ENCODE results near the gene EFNA4.

EFNA4 gene

GRCh38 chr1:155037043-155037442 lies 26.5 kb upstream of the EFNA4 start:
- Histone ChIP-seq H3K4me3 (ENCODE audit: low read length) (no peak overlapping the region), H3K4me1 (ENCODE audit: control insufficient read depth, insufficient read depth, low read length) (peaks cover 22% of the 10 kb centered on the region), H3K9me3 (ENCODE audit: control insufficient read depth, low read length) (no peaks in the 10 kb centered on the region), H3K9ac (ENCODE audit: low read length) (no peak overlapping the region), H3K36me3 (ENCODE audit: control insufficient read depth, insufficient read depth, low read length) (no peaks in the 10 kb centered on the region), H3K27me3 (ENCODE audit: control insufficient read depth, insufficient read depth, low read length) (no peaks in the 10 kb centered on the region)

GRCh38 chr1:155037851-155038441 lies 25.6 kb upstream of the EFNA4 start:
- no peaks in the 10 kb centered on the region for H3K36me3 ChIP-seq (ENCODE audit: control insufficient read depth, insufficient read depth, low read length)
- no peaks in the 10 kb centered on the region for H3K27me3 ChIP-seq (ENCODE audit: control insufficient read depth, insufficient read depth, low read length)
- H3K9me3 ChIP-seq (ENCODE audit: control insufficient read depth, low read length): no peaks in the 10 kb centered on the region
- peaks cover 29% of the 10 kb centered on the region for H3K4me1 ChIP-seq (ENCODE audit: control insufficient read depth, insufficient read depth, low read length)
- no peak overlapping the region for H3K9ac ChIP-seq (ENCODE audit: low read length)
- H3K4me3 ChIP-seq (ENCODE audit: low read length): no peak overlapping the region

- H3K4me3 ChIP-seq (ENCODE audit: low read length): no peak overlapping the region
- H3K9ac ChIP-seq (ENCODE audit: low read length): peak overlapping the region; percentile 24
- peaks cover 37% of the 10 kb centered on the region for H3K4me1 ChIP-seq (ENCODE audit: control insufficient read depth, insufficient read depth, low read length)
- H3K27me3 ChIP-seq (ENCODE audit: control insufficient read depth, insufficient read depth, low read length): no peaks in the 10 kb centered on the region
- H3K9me3 ChIP-seq (ENCODE audit: control insufficient read depth, low read length): no peaks in the 10 kb centered on the region
- no peaks in the 10 kb centered on the region for H3K36me3 ChIP-seq (ENCODE audit: control insufficient read depth, insufficient read depth, low read length)
These were observed 24.8 kb upstream of the EFNA4 start for GRCh38 chr1:155038602-155039307.

- Histone ChIP-seq H3K9me3 (ENCODE audit: control insufficient read depth, low read length) (no peaks in the 10 kb centered on the region), H3K9ac (ENCODE audit: low read length) (peak overlapping the region; percentile 24), H3K4me1 (ENCODE audit: control insufficient read depth, insufficient read depth, low read length) (peaks cover 43% of the 10 kb centered on the region), H3K27me3 (ENCODE audit: control insufficient read depth, insufficient read depth, low read length) (no peaks in the 10 kb centered on the region), H3K4me3 (ENCODE audit: low read length) (no peak overlapping the region), H3K36me3 (ENCODE audit: control insufficient read depth, insufficient read depth, low read length) (no peaks in the 10 kb centered on the region)
These were observed 24.3 kb upstream of the EFNA4 start for GRCh38 chr1:155039308-155039669.

GRCh38 chr1:155040358-155041093 lies 23.0 kb upstream of the EFNA4 start:
- Histone ChIP-seq H3K27me3 (ENCODE audit: control insufficient read depth, insufficient read depth, low read length) (no peaks in the 10 kb centered on the region), H3K4me1 (ENCODE audit: control insufficient read depth, insufficient read depth, low read length) (peaks cover 55% of the 10 kb centered on the region), H3K9me3 (ENCODE audit: control insufficient read depth, low read length) (no peaks in the 10 kb centered on the region), H3K36me3 (ENCODE audit: control insufficient read depth, insufficient read depth, low read length) (no peaks in the 10 kb centered on the region), H3K4me3 (ENCODE audit: low read length) (no peak overlapping the region), H3K9ac (ENCODE audit: low read length) (no peak overlapping the region)

- no peaks in the 10 kb centered on the region for H3K36me3 ChIP-seq (ENCODE audit: control insufficient read depth, insufficient read depth, low read length)
- H3K4me1 ChIP-seq (ENCODE audit: control insufficient read depth, insufficient read depth, low read length): peaks cover 50% of the 10 kb centered on the region
- H3K27me3 ChIP-seq (ENCODE audit: control insufficient read depth, insufficient read depth, low read length): no peaks in the 10 kb centered on the region
- peak overlapping the region; percentile 45 for H3K9ac ChIP-seq (ENCODE audit: low read length)
- no peak overlapping the region for H3K4me3 ChIP-seq (ENCODE audit: low read length)
- no peaks in the 10 kb centered on the region for H3K9me3 ChIP-seq (ENCODE audit: control insufficient read depth, low read length)
These were observed 20.8 kb upstream of the EFNA4 start for GRCh38 chr1:155042789-155043188.

GRCh38 chr1:155043301-155043702 lies 20.2 kb upstream of the EFNA4 start:
- Histone ChIP-seq H3K9ac (ENCODE audit: low read length) (peak overlapping the region; percentile 45), H3K9me3 (ENCODE audit: control insufficient read depth, low read length) (no peaks in the 10 kb centered on the region), H3K4me1 (ENCODE audit: control insufficient read depth, insufficient read depth, low read length) (peaks cover 45% of the 10 kb centered on the region), H3K36me3 (ENCODE audit: control insufficient read depth, insufficient read depth, low read length) (no peaks in the 10 kb centered on the region), H3K27me3 (ENCODE audit: control insufficient read depth, insufficient read depth, low read length) (no peaks in the 10 kb centered on the region), H3K4me3 (ENCODE audit: low read length) (no peak overlapping the region)

- no peaks in the 10 kb centered on the region for H3K27me3 ChIP-seq (ENCODE audit: control insufficient read depth, insufficient read depth, low read length)
- H3K9ac ChIP-seq (ENCODE audit: low read length): peak overlapping the region; percentile 45
- no peak overlapping the region for H3K4me3 ChIP-seq (ENCODE audit: low read length)
- H3K9me3 ChIP-seq (ENCODE audit: control insufficient read depth, low read length): no peaks in the 10 kb centered on the region
- no peaks in the 10 kb centered on the region for H3K36me3 ChIP-seq (ENCODE audit: control insufficient read depth, insufficient read depth, low read length)
- peaks cover 41% of the 10 kb centered on the region for H3K4me1 ChIP-seq (ENCODE audit: control insufficient read depth, insufficient read depth, low read length)
These were observed 19.7 kb upstream of the EFNA4 start for GRCh38 chr1:155043793-155044192.

GRCh38 chr1:155044365-155044764 lies 19.2 kb upstream of the EFNA4 start:
- Histone ChIP-seq H3K4me3 (ENCODE audit: low read length) (no peak overlapping the region), H3K9me3 (ENCODE audit: control insufficient read depth, low read length) (no peaks in the 10 kb centered on the region), H3K9ac (ENCODE audit: low read length) (peak overlapping the region; percentile 45), H3K36me3 (ENCODE audit: control insufficient read depth, insufficient read depth, low read length) (no peaks in the 10 kb centered on the region), H3K27me3 (ENCODE audit: control insufficient read depth, insufficient read depth, low read length) (no peaks in the 10 kb centered on the region), H3K4me1 (ENCODE audit: control insufficient read depth, insufficient read depth, low read length) (peaks cover 41% of the 10 kb centered on the region)

GRCh38 chr1:155044812-155045657 lies 18.5 kb upstream of the EFNA4 start:
- Histone ChIP-seq H3K36me3 (ENCODE audit: control insufficient read depth, insufficient read depth, low read length) (no peaks in the 10 kb centered on the region), H3K9ac (ENCODE audit: low read length) (peak overlapping the region; percentile 10), H3K27me3 (ENCODE audit: control insufficient read depth, insufficient read depth, low read length) (no peaks in the 10 kb centered on the region), H3K4me1 (ENCODE audit: control insufficient read depth, insufficient read depth, low read length) (peaks cover 46% of the 10 kb centered on the region), H3K9me3 (ENCODE audit: control insufficient read depth, low read length) (no peaks in the 10 kb centered on the region), H3K4me3 (ENCODE audit: low read length) (no peak overlapping the region)

GRCh38 chr1:155048449-155049334 lies 14.8 kb upstream of the EFNA4 start:
- Histone ChIP-seq H3K36me3 (ENCODE audit: control insufficient read depth, insufficient read depth, low read length) (no peaks in the 10 kb centered on the region), H3K27me3 (ENCODE audit: control insufficient read depth, insufficient read depth, low read length) (no peaks in the 10 kb centered on the region), H3K9ac (ENCODE audit: low read length) (no peak overlapping the region), H3K4me3 (ENCODE audit: low read length) (no peak overlapping the region), H3K9me3 (ENCODE audit: control insufficient read depth, low read length) (no peaks in the 10 kb centered on the region), H3K4me1 (ENCODE audit: control insufficient read depth, insufficient read depth, low read length) (peaks cover 53% of the 10 kb centered on the region)

Data from mucosa of stomach (tissue), 1 donor.